ENCODE measurements around the gene ARFIP2.

Gene ARFIP2

DNA sequence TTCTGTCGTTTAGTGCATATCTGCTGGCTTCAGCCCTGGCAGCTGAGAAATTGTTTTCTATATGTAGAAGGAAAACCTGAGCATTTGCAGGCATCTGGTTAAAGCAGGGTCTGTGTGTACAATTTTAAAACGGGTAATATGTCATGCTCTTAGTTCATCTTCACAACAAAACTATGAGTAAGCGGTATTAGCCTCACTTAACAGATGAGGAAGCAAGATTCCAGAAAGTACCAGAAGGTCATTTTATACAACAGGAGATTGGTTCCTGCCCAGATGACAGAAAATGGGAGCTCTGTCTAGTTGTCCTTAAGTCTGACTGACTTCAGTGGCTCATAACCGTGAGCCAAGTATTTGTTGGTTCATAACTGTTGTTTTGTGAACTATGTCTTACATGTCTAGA lies 1.3 kb upstream of the ARFIP2 start:
- DNase-seq (ENCODE audit: low spot score): no peak

DNA sequence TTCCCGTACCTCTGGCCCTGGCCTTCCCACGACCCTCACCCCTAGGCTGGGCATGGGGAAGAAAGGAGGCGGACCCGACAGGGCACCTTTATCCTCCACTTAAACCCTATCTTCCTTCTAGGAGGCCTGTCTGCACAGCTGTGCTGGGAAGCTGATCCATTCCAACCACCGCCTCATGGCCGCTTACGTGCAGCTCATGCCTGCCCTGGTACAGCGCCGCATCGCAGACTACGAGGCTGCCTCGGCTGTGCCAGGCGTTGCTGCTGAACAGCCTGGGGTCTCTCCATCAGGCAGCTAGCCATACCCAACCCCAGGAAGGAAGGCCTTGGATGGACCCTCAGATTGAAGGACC lies 769 bp upstream of the ARFIP2 start:
- no peak for DNase-seq (ENCODE audit: low spot score)

More for the DNA sequence above, 1.3 kb upstream of the ARFIP2 start:
- TF ChIP-seq, protein P1, sequence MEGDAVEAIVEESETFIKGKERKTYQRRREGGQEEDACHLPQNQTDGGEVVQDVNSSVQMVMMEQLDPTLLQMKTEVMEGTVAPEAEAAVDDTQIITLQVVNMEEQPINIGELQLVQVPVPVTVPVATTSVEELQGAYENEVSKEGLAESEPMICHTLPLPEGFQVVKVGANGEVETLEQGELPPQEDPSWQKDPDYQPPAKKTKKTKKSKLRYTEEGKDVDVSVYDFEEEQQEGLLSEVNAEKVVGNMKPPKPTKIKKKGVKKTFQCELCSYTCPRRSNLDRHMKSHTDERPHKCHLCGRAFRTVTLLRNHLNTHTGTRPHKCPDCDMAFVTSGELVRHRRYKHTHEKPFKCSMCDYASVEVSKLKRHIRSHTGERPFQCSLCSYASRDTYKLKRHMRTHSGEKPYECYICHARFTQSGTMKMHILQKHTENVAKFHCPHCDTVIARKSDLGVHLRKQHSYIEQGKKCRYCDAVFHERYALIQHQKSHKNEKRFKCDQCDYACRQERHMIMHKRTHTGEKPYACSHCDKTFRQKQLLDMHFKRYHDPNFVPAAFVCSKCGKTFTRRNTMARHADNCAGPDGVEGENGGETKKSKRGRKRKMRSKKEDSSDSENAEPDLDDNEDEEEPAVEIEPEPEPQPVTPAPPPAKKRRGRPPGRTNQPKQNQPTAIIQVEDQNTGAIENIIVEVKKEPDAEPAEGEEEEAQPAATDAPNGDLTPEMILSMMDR (IDR thresholded peaks at IDR 0.05; ENCODE audit: extremely low read depth, missing control alignments): no peak

DNA sequence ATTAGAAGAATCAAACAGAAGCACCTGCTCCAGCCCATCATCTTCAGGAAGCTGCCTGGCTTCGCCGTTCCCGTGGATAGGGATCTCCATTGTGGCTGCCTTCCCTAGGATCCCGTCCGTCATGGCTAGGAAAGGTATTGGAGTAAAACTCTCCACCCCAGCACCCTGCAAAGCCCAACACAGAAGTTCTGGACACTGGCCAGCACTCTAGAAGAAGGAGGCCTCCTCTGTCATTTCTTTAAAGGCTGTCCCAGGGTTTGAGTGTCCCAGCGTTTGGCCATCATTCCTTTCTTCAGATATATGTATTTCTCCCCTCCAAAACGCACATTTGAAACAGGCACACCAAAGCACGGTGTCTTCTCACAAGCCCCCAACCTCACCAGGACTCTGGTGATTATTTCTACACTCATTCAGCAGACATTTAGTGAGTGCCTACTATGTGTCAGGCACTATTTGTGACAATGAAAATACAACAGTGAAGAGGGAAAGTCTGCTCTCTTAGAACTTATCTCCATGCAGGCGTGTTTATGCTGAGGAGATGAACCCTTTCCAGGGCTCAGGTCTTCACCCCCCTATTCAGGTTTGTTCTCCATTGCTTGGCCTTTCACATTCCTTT lies 724 bp downstream of the ARFIP2 start:
- TF ChIP-seq, protein P1 (IDR thresholded peaks at IDR 0.05; ENCODE audit: extremely low read depth, missing control alignments): no peak
- no peak for DNase-seq (ENCODE audit: low spot score)

More for the DNA sequence above, 769 bp upstream of the ARFIP2 start:
- TF ChIP-seq, protein P1 (IDR thresholded peaks at IDR 0.05; ENCODE audit: extremely low read depth, missing control alignments): no peak

DNA sequence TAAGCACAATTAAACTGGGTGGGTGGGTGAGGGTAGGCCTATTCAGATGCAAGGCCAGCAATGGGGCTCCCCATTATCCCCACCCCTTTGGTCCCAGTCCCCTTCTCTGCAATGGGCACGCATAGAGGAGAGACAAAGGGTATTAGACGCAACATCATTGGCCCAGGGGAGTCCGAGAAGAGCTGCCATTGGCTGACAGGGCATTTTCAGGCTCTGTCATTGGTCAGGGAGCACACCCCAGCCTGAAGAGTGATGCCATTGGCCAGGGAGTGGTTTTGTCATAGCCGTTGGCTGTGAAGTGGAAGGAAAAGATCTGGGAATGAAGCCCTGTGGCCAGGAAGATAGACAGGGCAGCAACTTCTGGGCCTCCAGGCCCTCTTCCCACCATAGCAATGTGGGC lies 4.6 kb downstream of the ARFIP2 start:
- DNase-seq (ENCODE audit: low spot score): no peak
- TF ChIP-seq, protein P1 (IDR thresholded peaks at IDR 0.05; ENCODE audit: extremely low read depth, missing control alignments): no peak

DNA sequence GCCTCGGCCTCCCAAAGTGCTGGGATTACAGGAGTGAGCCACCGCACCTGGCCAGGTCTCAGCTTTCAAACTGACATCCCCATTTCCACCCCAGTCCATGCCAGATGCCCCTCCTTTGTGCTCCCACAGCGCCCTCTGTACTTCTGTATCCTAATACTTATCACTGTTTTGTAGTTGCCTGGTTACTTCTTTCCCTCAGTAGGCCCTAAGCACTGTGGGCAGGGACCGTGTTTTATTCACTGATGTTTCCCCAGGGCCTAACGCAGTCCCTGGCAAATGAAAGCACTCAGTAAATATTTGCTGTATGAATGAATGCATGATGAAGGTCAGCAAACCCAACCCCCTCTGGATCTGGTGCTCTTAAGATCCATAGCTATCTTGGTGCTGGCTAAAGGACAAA lies 5.2 kb downstream of the ARFIP2 start:
- TF ChIP-seq, protein P1 (IDR thresholded peaks at IDR 0.05; ENCODE audit: extremely low read depth, missing control alignments): no peak
- DNase-seq (ENCODE audit: low spot score): no peak

DNA sequence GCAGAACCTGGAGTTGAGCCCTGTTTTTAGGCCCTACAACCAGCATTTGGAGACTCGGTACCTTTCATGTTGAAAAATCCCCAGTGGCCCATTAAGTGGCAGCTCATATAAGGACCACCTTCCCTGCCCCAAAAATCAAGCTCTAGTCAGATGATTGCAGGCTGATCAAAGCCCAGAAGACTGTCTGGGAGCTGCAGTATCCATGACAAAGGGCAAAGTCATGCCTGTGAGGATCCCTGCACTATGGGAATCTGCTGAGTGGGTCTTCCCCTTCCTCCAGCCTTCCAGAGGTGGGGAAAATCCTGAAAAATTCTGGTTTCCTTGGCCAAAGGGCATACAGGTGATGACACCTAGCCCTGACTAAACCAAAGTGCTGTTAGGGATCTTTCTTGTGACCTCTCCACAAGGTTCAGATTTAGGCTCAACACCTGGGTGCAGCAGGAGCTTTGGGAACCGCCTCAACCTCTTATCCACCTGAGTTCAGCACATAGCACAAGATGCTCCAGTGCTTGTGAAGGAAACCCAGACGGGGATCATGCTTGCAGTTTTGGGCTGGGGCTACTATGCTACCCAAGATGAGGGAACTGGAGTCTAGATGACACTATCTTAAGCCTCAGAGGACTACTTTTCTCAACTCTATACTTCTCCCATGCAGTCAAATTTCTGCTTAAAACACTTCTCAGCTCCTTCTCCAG lies 6.2 kb downstream of the ARFIP2 start:
- no peak for DNase-seq (ENCODE audit: low spot score)
- TF ChIP-seq, protein P1 (IDR thresholded peaks at IDR 0.05; ENCODE audit: extremely low read depth, missing control alignments): no peak

DNA sequence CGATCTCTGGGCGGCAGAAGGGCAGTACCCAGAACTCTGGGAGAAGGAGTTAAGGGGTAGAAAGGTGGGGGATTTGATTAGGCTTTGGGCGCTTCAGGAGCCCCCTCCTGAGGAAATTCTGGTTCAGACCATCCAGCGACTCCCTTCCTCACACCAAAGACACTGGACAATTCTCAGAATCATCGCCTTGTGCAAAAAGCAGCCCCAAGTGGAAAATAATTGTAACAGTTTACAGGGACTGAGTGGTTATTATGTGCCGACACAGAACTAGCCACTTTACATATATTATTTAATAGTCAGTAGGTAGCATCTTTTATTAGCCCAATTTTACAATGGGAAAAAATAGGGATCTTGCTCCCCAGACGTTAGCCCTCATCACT lies 6.7 kb downstream of the ARFIP2 start:
- TF ChIP-seq, protein P1 (IDR thresholded peaks at IDR 0.05; ENCODE audit: extremely low read depth, missing control alignments): no peak
- DNase-seq (ENCODE audit: low spot score): no peak
